Keratinocyte (primary cell): ENCODE results near the gene LSM12. TPM values are rescaled to one million over a fixed set of nuclear protein-coding genes. Genes with fewer than 3 reads are reported as not detected.

Experiments used
- DNase-seq: peaks from one replicate; pipeline ENCODE4 v3.0.0-alpha.2; 2011; ENCODE audit warnings: low read depth, missing footprints, low spot score
- FAIRE-seq: peaks from 2 replicates; lab custom pipeline; 2011; peaks lifted over from hg19 to GRCh38; lab: Jason Lieb, UNC
- H2AFZ ChIP-seq: 2 replicates; pipeline ENCODE4 v1.6.0; 2012; ENCODE audit warnings: low read length, control low read depth, inconsistent platforms; ENCODE audit not compliant: control insufficient read depth
- H3K27ac ChIP-seq: 2 replicates; pipeline ENCODE4 v1.5.1; 2011; ENCODE audit warnings: low read length; ENCODE audit not compliant: control insufficient read depth, insufficient read depth
- H3K27me3 ChIP-seq: 3 replicates; pipeline ENCODE4 v1.6.0; 2011; ENCODE audit warnings: low read length; ENCODE audit not compliant: control insufficient read depth, insufficient read depth; ENCODE audit errors: extremely low read depth
- H3K36me3 ChIP-seq, 2 experiments: 2 replicates in 1 of 2; 3 replicates in 1 of 2; pipeline ENCODE4 v1.5.1; 2011; ENCODE audit warnings: low read length in 2 of 2, mild to moderate bottlenecking in 1 of 2; ENCODE audit not compliant: control insufficient read depth in 2 of 2, insufficient read depth in 2 of 2; ENCODE audit errors: extremely low read depth in 1 of 2
- H3K4me1 ChIP-seq: 3 replicates; pipeline ENCODE4 v1.5.1; 2011; ENCODE audit warnings: low read length; ENCODE audit not compliant: control insufficient read depth, insufficient read depth; ENCODE audit errors: extremely low read depth
- H3K4me2 ChIP-seq: 3 replicates; pipeline ENCODE4 v1.6.0; 2011; ENCODE audit warnings: low read depth, low read length; ENCODE audit not compliant: control insufficient read depth, insufficient read depth; ENCODE audit errors: extremely low read depth
- H3K4me3 ChIP-seq, 3 experiments: fragments of 200-600 bp in 1 of 3; sonication (generic) in 1 of 3; 2 replicates in 2 of 3; 3 replicates in 1 of 3; pipeline ENCODE4 v1.5.1; 2011 to 2016; ENCODE audit warnings: low read length in 3 of 3, mild to moderate bottlenecking in 3 of 3, control low read depth in 2 of 3, inconsistent platforms in 1 of 3, low read depth in 1 of 3, mixed read lengths in 1 of 3, mixed run types in 1 of 3, moderate library complexity in 1 of 3; ENCODE audit not compliant: control insufficient read depth in 2 of 3, insufficient read depth in 2 of 3; ENCODE audit errors: extremely low read depth in 1 of 3
- H3K79me2 ChIP-seq: 2 replicates; pipeline ENCODE4 v1.6.0; 2012; ENCODE audit warnings: low read length; ENCODE audit not compliant: control insufficient read depth, insufficient read depth
- H3K9ac ChIP-seq: 3 replicates; pipeline ENCODE4 v1.6.0; 2011; ENCODE audit warnings: low read length; ENCODE audit not compliant: control insufficient read depth, insufficient read depth; ENCODE audit errors: extremely low read depth
- H3K9me1 ChIP-seq: 3 replicates; pipeline ENCODE4 v1.6.0; 2011; ENCODE audit warnings: low read length; ENCODE audit not compliant: control insufficient read depth, insufficient read depth; ENCODE audit errors: extremely low read depth
- H3K9me3 ChIP-seq: 2 replicates; pipeline ENCODE4 v1.5.1; 2012; ENCODE audit warnings: low read depth, low read length; ENCODE audit not compliant: control insufficient read depth
- H4K20me1 ChIP-seq: 3 replicates; pipeline ENCODE4 v1.6.0; 2011; ENCODE audit warnings: low read length; ENCODE audit not compliant: control insufficient read depth, insufficient read depth; ENCODE audit errors: extremely low read depth
- CTCF ChIP-seq, 3 experiments: IDR thresholded peaks in 1 of 3; conservative IDR thresholded peaks in 1 of 3; optimal IDR thresholded peaks in 1 of 3; 2 replicates in 2 of 3; 3 replicates in 1 of 3; pipeline versions ENCODE3 to v1.5.1; 2011; ENCODE audit warnings: low read length in 3 of 3, mild to moderate bottlenecking in 3 of 3, moderate library complexity in 2 of 3, control low read depth in 1 of 3, inconsistent platforms in 1 of 3; ENCODE audit not compliant: insufficient read depth in 2 of 3; ENCODE audit errors: extremely low read depth in 1 of 3
- EZH2 ChIP-seq: IDR thresholded peaks from one replicate; pipeline ENCODE4 v1.6.1; 2012; ENCODE audit warnings: inconsistent platforms, mild to moderate bottlenecking, low read length, moderate library complexity
- dilution Hi-C: fragments of 300-500 bp; cut with MboI; formaldehyde crosslinking; loops from one replicate; pipeline ENCODE4 v1.7.0; 2020; ENCODE audit warnings: low sequenced_read_pairs; ENCODE audit not compliant: extremely low pct_ligation_motif_present
- polyA plus RNA-seq, 5 experiments: library from polyadenylated mRNA; depleted of rRNA in 3 of 5; stranded (reverse) in 3 of 5; stranded (forward) in 1 of 5; unstranded in 1 of 5; fragments of >200 nt; gene quantifications; 1 replicate in 1 of 5; 2 replicates in 3 of 5; 3 replicates in 1 of 5; pipeline versions ENCODE4 v1.2.1 to v1.2.3, GENCODE V29; 2011 to 2012; ENCODE audit warnings: missing spikeins in 2 of 5, low read depth in 1 of 5, low replicate concordance in 1 of 5

The LSM12 gene
- polyA plus RNA-seq, 1 donor (not counting 4 experiments of a cell fraction or from before 2014, with no cell fraction given) = 49.5 TPM

GRCh38 chr17:43994272-43995149, 72.0 kb downstream of the LSM12 start:
- peaks cover 7% of the 10 kb centered on the region for H3K27me3 ChIP-seq
- peak overlapping the region; percentile 61 for H3K9ac ChIP-seq
- H4K20me1 ChIP-seq = no peaks in the 10 kb centered on the region
- no peaks in the 10 kb centered on the region for H3K79me2 ChIP-seq
- H3K4me2 ChIP-seq = peak overlapping the region; percentile 84
- H3K9me1 ChIP-seq = no peaks in the 10 kb centered on the region
- H3K4me1 ChIP-seq = peaks cover 5% of the 10 kb centered on the region
- H3K4me3 ChIP-seq = peak overlapping the region; percentile 33 to 58 (median 53)
- dilution Hi-C loops = no loop called here
- DNase-seq (no peak), FAIRE-seq (peak; percentile 56)
- H3K36me3 ChIP-seq = no peaks in the 10 kb centered on the region
- H3K27ac ChIP-seq = no peak overlapping the region
- TF ChIP-seq CTCF (optimal IDR thresholded peaks at IDR 0.05 in 1 of 3, IDR thresholded peaks at IDR 0.05 in 1 of 3, conservative IDR thresholded peaks at IDR 0.05 in 1 of 3; ENCODE audit: extremely low read depth in 1 of 3, insufficient read depth in 2 of 3, low read length in 3 of 3) (peak; percentile 71 to 96 (median 91)), EZH2 (no peak)
- no peaks in the 10 kb centered on the region for H3K9me3 ChIP-seq
- H2AFZ ChIP-seq = peak overlapping the region; percentile 78

- no peak overlapping the region for H3K4me3 ChIP-seq
- no peak overlapping the region for H2AFZ ChIP-seq
- peaks cover 5% of the 10 kb centered on the region for H3K4me1 ChIP-seq
- H3K79me2 ChIP-seq = no peaks in the 10 kb centered on the region
- no peak overlapping the region for H3K27ac ChIP-seq
- no peaks in the 10 kb centered on the region for H4K20me1 ChIP-seq
- no peaks in the 10 kb centered on the region for H3K9me1 ChIP-seq
- FAIRE-seq = no peak
- H3K4me2 ChIP-seq = no peak overlapping the region
- H3K27me3 ChIP-seq = peaks cover 9% of the 10 kb centered on the region
- H3K9ac ChIP-seq = no peak overlapping the region
- DNase-seq = no peak
- no peaks in the 10 kb centered on the region for H3K36me3 ChIP-seq
- TF ChIP-seq EZH2 (no peak), CTCF (optimal IDR thresholded peaks at IDR 0.05 in 1 of 3, IDR thresholded peaks at IDR 0.05 in 1 of 3, conservative IDR thresholded peaks at IDR 0.05 in 1 of 3; ENCODE audit: extremely low read depth in 1 of 3, insufficient read depth in 2 of 3, low read length in 3 of 3) (no peak)
- no peaks in the 10 kb centered on the region for H3K9me3 ChIP-seq
- dilution Hi-C loops = no loop called here
Observed at GRCh38 chr17:43992641-43993040, 73.8 kb downstream of the LSM12 start.
